NCI-H2171 treated with DMSO at 0.1 percent for 48 hours (cell line): ENCODE measurements around the gene ZBTB7C.

Experiments
- DNase-seq: peaks from one replicate; lab custom pipeline; 2025; lab: John Stamatoyannopoulos, UW

Gene ZBTB7C

DNA sequence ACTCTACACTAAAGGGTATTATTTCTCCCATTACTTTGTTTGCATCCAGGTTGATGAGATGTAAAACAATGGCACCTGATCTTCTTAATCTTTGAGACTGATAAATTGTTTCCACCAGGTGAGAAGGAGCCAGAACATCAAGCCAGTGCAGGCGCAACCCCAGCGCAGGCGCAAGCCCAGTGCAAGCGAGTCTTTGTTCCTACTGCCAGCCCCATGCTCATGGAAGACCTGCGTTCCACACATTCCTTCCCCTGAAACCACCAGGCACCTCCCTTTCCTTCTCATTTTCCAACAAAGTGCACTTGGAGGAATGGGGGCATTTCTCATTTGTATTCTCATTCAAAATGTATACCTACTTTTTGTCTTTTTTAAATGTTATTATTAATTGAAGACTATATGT lies 290.0 kb downstream of the ZBTB7C start:
- DNase-seq = no peak

DNA sequence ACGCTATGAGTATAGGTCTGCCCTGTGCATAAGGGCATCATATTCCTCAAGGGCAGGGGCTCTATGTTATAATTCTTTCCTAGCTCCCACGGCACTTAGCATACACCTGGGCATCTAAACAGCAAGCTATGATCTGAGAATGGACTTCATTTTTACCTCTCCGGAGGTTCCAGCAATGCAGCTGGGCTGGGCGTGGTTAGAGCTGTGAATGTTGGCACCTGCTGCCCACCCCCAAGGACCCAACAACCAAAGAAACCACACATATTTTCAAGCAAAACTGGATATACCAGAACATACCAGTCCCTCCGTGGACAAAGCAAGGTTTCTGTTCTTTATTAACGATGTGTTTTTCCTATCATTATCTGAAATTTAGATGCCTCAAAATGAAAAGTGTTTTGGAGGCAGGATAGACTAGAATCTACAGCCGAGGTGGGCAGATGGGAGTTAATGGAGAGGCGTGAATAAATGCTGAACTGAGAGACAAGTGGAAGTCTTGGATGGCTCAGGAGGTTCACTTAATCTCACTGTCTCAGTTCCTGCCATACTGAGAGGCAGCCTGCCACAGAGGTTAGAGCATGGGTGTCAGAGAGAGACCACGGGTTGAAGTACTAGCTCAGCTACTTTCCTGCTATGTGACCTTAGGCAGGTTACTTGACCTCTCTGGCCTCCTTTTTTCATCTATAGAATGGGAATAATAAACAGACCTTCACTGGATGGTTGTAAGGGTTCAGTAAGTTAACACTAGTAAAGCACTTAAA lies 292.1 kb downstream of the ZBTB7C start:
- DNase-seq = no peak

- no peak for DNase-seq
These were observed 293.2 kb downstream of the ZBTB7C start for GRCh38 chr18:48116017-48116416.

- no peak for DNase-seq
These were observed 295.5 kb downstream of the ZBTB7C start for GRCh38 chr18:48113691-48114090.

DNA sequence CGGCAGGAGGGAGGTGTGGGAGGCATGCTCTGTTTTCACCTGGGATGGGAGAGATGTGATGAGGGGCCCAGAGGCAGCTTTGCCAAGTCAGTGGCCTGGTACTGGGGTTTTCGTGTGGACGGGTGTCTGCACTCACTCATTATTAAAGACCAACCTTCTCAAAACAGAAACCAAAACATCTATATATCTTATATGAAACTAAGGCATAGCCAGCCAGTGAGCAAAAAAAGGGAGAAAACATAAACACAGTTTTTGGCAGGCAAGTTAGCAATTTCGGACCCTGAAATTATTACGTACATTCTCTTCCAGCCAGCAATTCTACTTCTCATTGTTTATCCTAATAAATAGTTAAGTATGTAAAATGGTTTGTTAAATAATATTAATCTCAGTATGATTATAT lies 297.6 kb downstream of the ZBTB7C start:
- no peak for DNase-seq

- DNase-seq = no peak
These were observed 298.4 kb downstream of the ZBTB7C start for GRCh38 chr18:48110797-48111196.

DNA sequence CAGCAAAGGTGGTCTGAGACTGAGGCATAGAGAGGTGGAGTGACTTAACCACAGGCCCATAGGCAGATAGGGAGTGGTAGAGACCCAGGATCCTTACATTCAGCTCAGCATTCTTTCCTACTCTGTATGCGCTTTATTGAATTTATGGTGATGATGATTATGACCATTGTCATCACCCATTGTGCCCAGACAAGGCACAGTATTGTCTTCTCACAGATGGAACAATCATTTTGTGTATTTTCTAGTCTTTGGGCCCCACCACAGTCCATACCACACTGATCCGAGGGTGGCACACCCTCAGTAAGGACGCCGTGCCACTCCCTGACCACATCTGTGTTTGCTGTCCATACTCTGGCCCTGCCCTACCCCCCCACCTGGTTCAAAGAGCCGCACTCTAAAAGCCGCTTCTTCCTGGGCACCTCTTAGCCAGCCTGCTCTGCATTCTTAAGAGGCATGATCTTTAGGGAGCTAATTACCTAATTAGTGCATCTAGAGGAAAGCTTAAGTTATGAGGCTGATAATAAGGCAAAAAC lies 299.2 kb downstream of the ZBTB7C start:
- no peak for DNase-seq

GRCh38 chr18:48108136-48108535 lies 301.0 kb downstream of the ZBTB7C start:
- DNase-seq = no peak

GRCh38 chr18:48106976-48107781 lies 302.0 kb downstream of the ZBTB7C start:
- no peak for DNase-seq

DNA sequence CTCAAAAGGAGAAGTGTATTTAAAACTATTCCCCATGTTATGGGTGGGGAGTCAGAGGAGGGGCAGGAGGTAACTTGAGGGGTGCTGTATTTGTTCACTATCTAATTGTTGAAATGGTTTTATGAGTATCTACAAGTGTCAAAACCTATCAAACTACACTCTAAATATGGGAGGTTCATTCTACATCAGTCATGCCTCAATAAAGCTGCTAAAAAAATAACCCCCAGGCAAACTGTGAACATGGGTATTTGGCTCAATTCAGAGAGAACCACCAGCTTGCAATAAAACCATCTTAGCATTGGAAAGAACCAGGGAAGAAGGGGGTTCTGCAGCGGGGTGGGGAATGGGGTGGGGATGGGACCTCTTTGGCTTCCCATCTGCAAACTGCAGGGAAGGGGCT lies 302.7 kb downstream of the ZBTB7C start:
- DNase-seq = no peak

DNA sequence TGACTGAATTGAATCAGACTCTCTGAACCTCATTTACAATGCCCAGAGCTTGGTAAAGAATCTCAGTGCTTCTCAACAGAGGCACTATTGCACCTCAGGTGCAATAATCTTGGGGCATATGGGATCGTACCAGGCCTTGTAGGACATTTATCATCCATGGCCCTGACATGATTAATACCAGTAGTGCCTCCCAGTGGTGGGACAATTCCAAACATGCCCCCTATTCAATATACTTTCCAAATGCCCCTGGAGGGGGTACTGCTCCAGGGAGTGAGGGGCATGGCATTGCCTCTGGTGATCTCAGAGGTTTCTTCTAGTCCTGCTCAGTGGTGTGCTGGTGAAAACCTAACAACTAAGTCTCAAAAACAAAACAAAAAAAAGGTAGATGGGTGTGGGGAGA lies 303.9 kb downstream of the ZBTB7C start:
- DNase-seq = no peak

DNA sequence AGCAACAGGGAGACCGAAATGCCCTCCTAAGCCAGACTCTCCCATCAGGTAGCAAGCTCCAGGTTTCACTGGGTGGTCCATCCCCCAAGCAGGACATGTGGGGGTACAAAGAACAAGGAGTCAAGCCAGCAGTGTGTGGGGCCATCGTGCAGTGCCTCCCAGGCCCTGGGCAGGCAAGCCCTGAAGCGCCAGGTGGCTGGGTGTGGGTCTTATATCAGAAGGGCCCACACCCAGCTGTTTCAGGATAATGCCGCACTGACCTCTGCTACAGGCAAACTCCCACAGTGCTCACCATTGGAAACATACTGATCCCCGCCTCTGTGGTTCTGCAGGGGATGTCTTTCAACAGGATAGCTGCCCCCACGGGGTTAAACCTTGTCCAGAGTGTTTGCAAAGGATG lies 304.5 kb downstream of the ZBTB7C start:
- DNase-seq = no peak

DNA sequence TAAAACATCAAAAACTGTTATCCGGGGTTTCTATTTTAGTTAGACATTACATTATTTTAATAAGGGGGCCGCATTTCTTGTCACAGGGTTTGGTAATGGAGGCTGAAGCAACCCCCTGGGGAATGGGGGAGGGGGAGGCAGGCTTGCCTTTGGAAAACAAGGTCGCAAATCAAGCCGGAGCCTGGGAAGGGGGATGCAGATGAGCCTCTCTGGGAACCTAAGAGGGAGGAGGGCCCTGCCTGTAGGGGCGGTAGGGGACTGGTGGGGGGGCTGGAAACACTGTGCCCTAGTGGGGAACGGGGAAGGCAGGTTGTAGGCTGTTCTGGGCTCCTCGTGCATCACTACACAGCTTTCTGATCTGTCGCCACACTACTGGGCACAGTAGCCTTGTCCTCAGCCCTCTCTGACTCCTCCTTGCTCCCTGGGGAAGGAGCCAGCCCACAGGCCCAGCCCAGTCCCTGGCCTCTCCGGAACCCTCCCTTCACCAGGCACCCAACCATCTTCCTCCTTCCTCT lies 308.5 kb downstream of the ZBTB7C start:
- peak; percentile 55 for DNase-seq

GRCh38 chr18:48100165-48100575 lies 309.0 kb downstream of the ZBTB7C start:
- no peak for DNase-seq

DNA sequence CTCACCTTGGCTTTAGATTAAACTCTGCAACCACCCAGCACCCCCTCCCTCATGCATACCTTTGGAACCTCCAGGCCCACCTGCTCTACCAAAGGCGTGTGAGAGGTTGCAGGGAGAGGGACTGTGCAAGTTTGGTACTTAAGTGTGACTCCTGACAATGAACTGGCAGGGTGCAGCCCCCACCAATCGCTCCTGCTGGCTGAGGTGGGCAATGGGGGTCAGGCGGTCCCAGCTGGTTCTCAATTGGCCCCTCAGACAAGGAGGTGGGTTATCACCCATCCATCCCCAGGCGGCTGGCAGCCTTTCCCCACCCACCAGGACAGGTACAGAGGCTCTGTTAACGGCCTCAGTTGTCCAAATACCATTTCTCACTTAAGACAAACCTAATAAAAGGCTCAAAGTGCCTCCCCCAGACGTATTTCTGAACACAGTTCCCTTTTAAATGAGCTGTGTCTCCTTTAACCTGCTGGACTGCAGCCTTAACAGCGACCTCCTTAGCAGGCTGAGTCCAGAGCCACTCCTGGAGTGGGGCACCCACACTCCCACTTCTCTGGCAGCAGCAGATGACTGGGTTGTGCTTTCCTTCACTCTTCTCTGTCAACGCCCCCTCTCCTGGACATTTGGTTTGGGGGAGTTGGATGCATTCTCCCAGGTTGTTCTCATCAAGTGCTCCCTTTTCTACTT lies 309.6 kb downstream of the ZBTB7C start:
- no peak for DNase-seq

- DNase-seq = no peak
These were observed 310.6 kb downstream of the ZBTB7C start for GRCh38 chr18:48098538-48098937.

GRCh38 chr18:48098007-48098406 lies 311.2 kb downstream of the ZBTB7C start:
- no peak for DNase-seq

GRCh38 chr18:48095726-48096125 lies 313.5 kb downstream of the ZBTB7C start:
- peak; percentile 96 for DNase-seq

GRCh38 chr18:48093104-48093503 lies 316.1 kb downstream of the ZBTB7C start:
- DNase-seq = no peak

DNA sequence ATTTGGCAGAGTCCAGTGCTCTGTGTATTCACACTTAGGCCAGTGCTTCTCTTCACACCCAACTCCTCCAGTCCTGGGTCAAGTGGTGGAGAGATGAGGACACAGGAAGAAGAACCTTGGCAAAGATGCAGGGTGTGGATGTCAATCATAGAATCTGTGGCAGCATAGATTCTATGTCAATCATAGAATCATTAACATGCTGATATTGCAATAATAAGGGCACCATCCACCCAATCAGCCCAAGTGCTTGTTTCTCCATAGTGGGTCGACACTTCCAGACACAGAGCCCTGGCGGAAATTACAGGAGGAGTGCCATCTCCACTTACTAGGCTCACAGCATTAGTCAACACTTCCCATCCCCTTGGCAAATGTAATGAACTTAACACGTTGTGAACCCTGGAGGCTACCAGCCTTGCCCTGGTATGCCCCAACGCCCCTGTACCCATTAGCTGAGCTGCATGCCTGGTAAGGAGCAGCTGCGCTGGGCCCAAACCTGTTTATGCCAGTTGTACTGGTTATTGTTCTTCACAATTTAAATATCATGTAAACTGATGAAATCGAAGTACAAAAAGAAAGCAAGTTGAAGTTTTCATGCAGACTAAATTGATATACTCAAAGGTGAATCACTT lies 317.2 kb downstream of the ZBTB7C start:
- DNase-seq = no peak

GRCh38 chr18:48090702-48091101 lies 318.5 kb downstream of the ZBTB7C start:
- DNase-seq = no peak

DNA sequence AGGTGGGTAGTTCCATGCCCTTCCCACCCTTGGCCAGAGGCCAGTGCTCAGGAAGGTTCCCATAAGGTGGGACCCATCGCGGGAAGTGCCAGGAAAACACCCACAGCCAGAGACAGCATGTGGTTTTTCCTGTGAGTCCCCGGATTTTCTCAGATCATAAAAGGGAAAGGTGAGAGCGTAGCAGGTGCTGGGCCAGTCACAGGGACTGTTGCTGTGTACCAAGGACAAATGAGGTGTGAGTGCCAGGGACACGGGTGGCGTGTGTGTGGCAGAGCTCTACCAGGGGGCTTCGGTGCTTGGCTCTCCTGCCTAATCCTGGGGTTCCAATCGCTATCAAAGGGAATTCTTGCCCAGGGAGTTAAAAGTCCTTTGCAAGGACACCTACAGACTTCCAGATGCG lies 319.2 kb downstream of the ZBTB7C start:
- no peak for DNase-seq
